GM23338 (cell line): Measurements from ENCODE around the gene KRT84. TPM values are rescaled to one million over a fixed set of nuclear protein-coding genes. Genes with fewer than 3 reads are reported as not detected.

Experiments used
- ATAC-seq: fragments of 200-7000 bp; cut with Tn5 transposase; 3 replicates; pipeline ENCODE4 v1.9.1; 2020
- DNase-seq: peaks from one replicate; pipeline ENCODE4 v3.0.0-alpha.2; 2015; ENCODE audit warnings: low spot score
- H2AFZ ChIP-seq: fragments of 200-600 bp; sonication (generic); 2 replicates; pipeline ENCODE4 v1.8.0; 2016; ENCODE audit warnings: antibody characterized with exemption, mild to moderate bottlenecking, moderate library complexity
- H3F3A ChIP-seq: fragments of 200-600 bp; sonication (generic); replicated peaks from 2 replicates; pipeline ENCODE4 v1.8.0; 2017; ENCODE audit warnings: antibody characterized with exemption, mixed run types, low read depth
- H3K27ac ChIP-seq: fragments of 200-600 bp; sonication (generic); 2 replicates; pipeline ENCODE4 v1.6.1; 2016; ENCODE audit warnings: low read depth
- H3K27me3 ChIP-seq: fragments of 200-600 bp; sonication (generic); 2 replicates; pipeline ENCODE4 v1.8.0; 2016; ENCODE audit warnings: mild to moderate bottlenecking, mixed run types, moderate library complexity; ENCODE audit not compliant: insufficient read depth
- H3K36me3 ChIP-seq: fragments of 200-600 bp; sonication (generic); 2 replicates; pipeline ENCODE4 v1.8.0; 2016; ENCODE audit warnings: mild to moderate bottlenecking; ENCODE audit not compliant: insufficient read depth
- H3K4me1 ChIP-seq: fragments of 200-600 bp; sonication (generic); 2 replicates; pipeline ENCODE4 v1.8.0; 2016; ENCODE audit warnings: mild to moderate bottlenecking, moderate library complexity; ENCODE audit not compliant: insufficient read depth
- H3K4me2 ChIP-seq: fragments of 200-600 bp; sonication (generic); 2 replicates; pipeline ENCODE4 v1.7.1; 2017; ENCODE audit warnings: mixed run types
- H3K4me3 ChIP-seq: fragments of 200-600 bp; sonication (generic); 2 replicates; pipeline ENCODE4 v1.6.1; 2016; ENCODE audit warnings: mixed run types
- H3K79me2 ChIP-seq: fragments of 200-600 bp; sonication (generic); replicated peaks from 2 replicates; pipeline ENCODE4 v1.8.0; 2017; ENCODE audit warnings: mild to moderate bottlenecking; ENCODE audit not compliant: insufficient read depth
- H3K9me2 ChIP-seq: fragments of 200-600 bp; sonication (generic); 2 replicates; pipeline ENCODE4 v1.8.0; 2017; ENCODE audit not compliant: insufficient read depth
- H4K20me1 ChIP-seq: fragments of 200-600 bp; sonication (generic); replicated peaks from 2 replicates; pipeline ENCODE4 v1.8.0; 2017; ENCODE audit warnings: mild to moderate bottlenecking; ENCODE audit not compliant: insufficient read depth
- H3K27ac Mint-ChIP-seq: 2 replicates; pipeline ENCODE4 v1.8.0; 2020; ENCODE audit warnings: inconsistent platforms, mild to moderate bottlenecking, moderate library complexity, mixed read lengths
- H3K27me3 Mint-ChIP-seq: 3 replicates; pipeline ENCODE4 v1.8.0; 2022; ENCODE audit warnings: low read depth, mild to moderate bottlenecking, moderate library complexity, mixed read lengths, inconsistent platforms; ENCODE audit not compliant: insufficient read depth, poor library complexity
- H3K36me3 Mint-ChIP-seq: 3 replicates; pipeline ENCODE4 v1.8.0; 2021; ENCODE audit warnings: low read depth, mild to moderate bottlenecking, inconsistent platforms, moderate library complexity, mixed read lengths
- H3K4me1 Mint-ChIP-seq: 3 replicates; pipeline ENCODE4 v1.8.0; 2020; ENCODE audit warnings: mild to moderate bottlenecking, inconsistent platforms, mixed read lengths
- H3K4me3 Mint-ChIP-seq: 3 replicates; pipeline ENCODE4 v1.8.0; 2021; ENCODE audit warnings: moderate library complexity, mild to moderate bottlenecking, inconsistent platforms, mixed read lengths
- H3K9me3 Mint-ChIP-seq: 3 replicates; pipeline ENCODE4 v1.8.0; 2020; ENCODE audit warnings: moderate library complexity, mild to moderate bottlenecking, inconsistent platforms, mixed read lengths
- CREB1 ChIP-seq: fragments of 250-450 bp; sonication (Bioruptor Pico); IDR thresholded peaks from 2 replicates; pipeline ENCODE4 v1.5.0; 2020; ENCODE audit warnings: low read depth, mild to moderate bottlenecking, moderate library complexity
- CTCF ChIP-seq, 2 experiments: fragments of 200-600 bp in 1 of 2; sonication (generic) in 1 of 2; conservative IDR thresholded peaks; 2 replicates each; pipeline versions ENCODE4 v1.5.1 to v1.6.1; 2016 to 2017; ENCODE audit warnings: antibody characterized with exemption in 2 of 2, low read depth in 2 of 2, mild to moderate bottlenecking in 2 of 2, moderate library complexity in 1 of 2
- EZH2 ChIP-seq: fragments of 200-600 bp; sonication (generic); IDR thresholded peaks from one replicate; pipeline ENCODE4 v1.8.0; 2017; ENCODE audit warnings: antibody characterized with exemption, mild to moderate bottlenecking, low read depth; ENCODE audit not compliant: unreplicated experiment
- EZH2phosphoT487 ChIP-seq: fragments of 200-600 bp; sonication (generic); IDR thresholded peaks from one replicate; pipeline ENCODE4 v1.8.1; 2018; ENCODE audit warnings: antibody characterized with exemption; ENCODE audit not compliant: unreplicated experiment
- JUNB ChIP-seq: IDR thresholded peaks from one replicate; pipeline ENCODE4 v1.6.1; 2016; ENCODE audit warnings: antibody characterized with exemption; ENCODE audit not compliant: unreplicated experiment
- NANOG ChIP-seq: IDR thresholded peaks from 2 replicates; pipeline ENCODE4 v1.6.1; 2016; ENCODE audit warnings: antibody characterized with exemption, borderline replicate concordance
- POLR2AphosphoS5 ChIP-seq: IDR thresholded peaks from 2 replicates; pipeline ENCODE4 v1.6.1; 2016; ENCODE audit warnings: antibody characterized with exemption, low read depth
- REST ChIP-seq: IDR thresholded peaks from one replicate; pipeline ENCODE4 v1.6.1; 2018; ENCODE audit warnings: antibody characterized with exemption; ENCODE audit not compliant: unreplicated experiment
- STAT1 ChIP-seq: IDR thresholded peaks from one replicate; pipeline ENCODE4 v1.6.1; 2016; ENCODE audit warnings: antibody characterized with exemption; ENCODE audit not compliant: unreplicated experiment
- ZNF331 ChIP-seq: fragments of 250-450 bp; sonication (Bioruptor Pico); IDR thresholded peaks from 2 replicates; pipeline ENCODE4 v1.5.0; 2020; ENCODE audit warnings: low read depth, mild to moderate bottlenecking, moderate library complexity
- polyA plus RNA-seq: library from polyadenylated mRNA; unstranded; fragments of >200 nt; fragmentation: Nextera tagmentation; extraction: Ambion mirVana; gene quantifications from 2 replicates; pipeline ENCODE4 v1.2.1, GENCODE V29; 2016
- total RNA-seq: library from RNA; depleted of rRNA; stranded (reverse); fragments of >200 nt; shearing (Covaris generic); gene quantifications from 2 replicates; pipeline ENCODE4 v1.2.3, GENCODE V29; 2014
- TF ChIP-seq, protein P1 (sequence below): IDR thresholded peaks from 2 replicates; pipeline ENCODE4 v1.6.1; 2016; ENCODE audit warnings: antibody characterized with exemption
- TF ChIP-seq, protein P2 (sequence below): fragments of 250-450 bp; sonication (Bioruptor Pico); IDR thresholded peaks from 2 replicates; pipeline ENCODE4 v1.5.0; 2020; ENCODE audit warnings: mild to moderate bottlenecking, moderate library complexity

Gene KRT84
- total and polyA plus RNA-seq, 2 experiments from 2014 or later: not detected

- Mint-ChIP-seq H3K4me3 (no peak overlapping the region), H3K36me3 (peaks cover 7% of the 10 kb centered on the region), H3K27ac (no peak overlapping the region), H3K4me1 (peaks cover 4% of the 10 kb centered on the region; the same call in 1 of the 3 replicates), H3K9me3 (peaks cover 25% of the 10 kb centered on the region), H3K27me3 (peaks cover 4% of the 10 kb centered on the region)
- Histone ChIP-seq H3K79me2 (no peaks in the 10 kb centered on the region), H3K4me1 (no peaks in the 10 kb centered on the region), H3K27me3 (no peaks in the 10 kb centered on the region), H4K20me1 (no peaks in the 10 kb centered on the region), H3K27ac (no peak overlapping the region), H3K4me2 (no peak overlapping the region), H3K9me2 (no peaks in the 10 kb centered on the region), H3F3A (no peaks in the 10 kb centered on the region), H2AFZ (no peak overlapping the region), H3K4me3 (no peak overlapping the region), H3K36me3 (no peaks in the 10 kb centered on the region)
- ATAC-seq (no peak), DNase-seq (no peak)
- TF ChIP-seq JUNB: no peak
- TF ChIP-seq, protein P1, sequence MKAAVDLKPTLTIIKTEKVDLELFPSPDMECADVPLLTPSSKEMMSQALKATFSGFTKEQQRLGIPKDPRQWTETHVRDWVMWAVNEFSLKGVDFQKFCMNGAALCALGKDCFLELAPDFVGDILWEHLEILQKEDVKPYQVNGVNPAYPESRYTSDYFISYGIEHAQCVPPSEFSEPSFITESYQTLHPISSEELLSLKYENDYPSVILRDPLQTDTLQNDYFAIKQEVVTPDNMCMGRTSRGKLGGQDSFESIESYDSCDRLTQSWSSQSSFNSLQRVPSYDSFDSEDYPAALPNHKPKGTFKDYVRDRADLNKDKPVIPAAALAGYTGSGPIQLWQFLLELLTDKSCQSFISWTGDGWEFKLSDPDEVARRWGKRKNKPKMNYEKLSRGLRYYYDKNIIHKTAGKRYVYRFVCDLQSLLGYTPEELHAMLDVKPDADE: no peak
- TF ChIP-seq CTCF (conservative IDR thresholded peaks at IDR 0.05; ENCODE audit: low read depth in 2 of 2): no peak
- TF ChIP-seq REST: no peak
- TF ChIP-seq EZH2phosphoT487: no peak
- no peak for TF ChIP-seq ZNF331 (CRISPR knock-in tag)
- no peak for TF ChIP-seq POLR2AphosphoS5
- no peak for TF ChIP-seq EZH2
- TF ChIP-seq CREB1 (CRISPR knock-in tag): no peak
- no peak for TF ChIP-seq STAT1
- TF ChIP-seq NANOG: no peak
- TF ChIP-seq, protein P2, sequence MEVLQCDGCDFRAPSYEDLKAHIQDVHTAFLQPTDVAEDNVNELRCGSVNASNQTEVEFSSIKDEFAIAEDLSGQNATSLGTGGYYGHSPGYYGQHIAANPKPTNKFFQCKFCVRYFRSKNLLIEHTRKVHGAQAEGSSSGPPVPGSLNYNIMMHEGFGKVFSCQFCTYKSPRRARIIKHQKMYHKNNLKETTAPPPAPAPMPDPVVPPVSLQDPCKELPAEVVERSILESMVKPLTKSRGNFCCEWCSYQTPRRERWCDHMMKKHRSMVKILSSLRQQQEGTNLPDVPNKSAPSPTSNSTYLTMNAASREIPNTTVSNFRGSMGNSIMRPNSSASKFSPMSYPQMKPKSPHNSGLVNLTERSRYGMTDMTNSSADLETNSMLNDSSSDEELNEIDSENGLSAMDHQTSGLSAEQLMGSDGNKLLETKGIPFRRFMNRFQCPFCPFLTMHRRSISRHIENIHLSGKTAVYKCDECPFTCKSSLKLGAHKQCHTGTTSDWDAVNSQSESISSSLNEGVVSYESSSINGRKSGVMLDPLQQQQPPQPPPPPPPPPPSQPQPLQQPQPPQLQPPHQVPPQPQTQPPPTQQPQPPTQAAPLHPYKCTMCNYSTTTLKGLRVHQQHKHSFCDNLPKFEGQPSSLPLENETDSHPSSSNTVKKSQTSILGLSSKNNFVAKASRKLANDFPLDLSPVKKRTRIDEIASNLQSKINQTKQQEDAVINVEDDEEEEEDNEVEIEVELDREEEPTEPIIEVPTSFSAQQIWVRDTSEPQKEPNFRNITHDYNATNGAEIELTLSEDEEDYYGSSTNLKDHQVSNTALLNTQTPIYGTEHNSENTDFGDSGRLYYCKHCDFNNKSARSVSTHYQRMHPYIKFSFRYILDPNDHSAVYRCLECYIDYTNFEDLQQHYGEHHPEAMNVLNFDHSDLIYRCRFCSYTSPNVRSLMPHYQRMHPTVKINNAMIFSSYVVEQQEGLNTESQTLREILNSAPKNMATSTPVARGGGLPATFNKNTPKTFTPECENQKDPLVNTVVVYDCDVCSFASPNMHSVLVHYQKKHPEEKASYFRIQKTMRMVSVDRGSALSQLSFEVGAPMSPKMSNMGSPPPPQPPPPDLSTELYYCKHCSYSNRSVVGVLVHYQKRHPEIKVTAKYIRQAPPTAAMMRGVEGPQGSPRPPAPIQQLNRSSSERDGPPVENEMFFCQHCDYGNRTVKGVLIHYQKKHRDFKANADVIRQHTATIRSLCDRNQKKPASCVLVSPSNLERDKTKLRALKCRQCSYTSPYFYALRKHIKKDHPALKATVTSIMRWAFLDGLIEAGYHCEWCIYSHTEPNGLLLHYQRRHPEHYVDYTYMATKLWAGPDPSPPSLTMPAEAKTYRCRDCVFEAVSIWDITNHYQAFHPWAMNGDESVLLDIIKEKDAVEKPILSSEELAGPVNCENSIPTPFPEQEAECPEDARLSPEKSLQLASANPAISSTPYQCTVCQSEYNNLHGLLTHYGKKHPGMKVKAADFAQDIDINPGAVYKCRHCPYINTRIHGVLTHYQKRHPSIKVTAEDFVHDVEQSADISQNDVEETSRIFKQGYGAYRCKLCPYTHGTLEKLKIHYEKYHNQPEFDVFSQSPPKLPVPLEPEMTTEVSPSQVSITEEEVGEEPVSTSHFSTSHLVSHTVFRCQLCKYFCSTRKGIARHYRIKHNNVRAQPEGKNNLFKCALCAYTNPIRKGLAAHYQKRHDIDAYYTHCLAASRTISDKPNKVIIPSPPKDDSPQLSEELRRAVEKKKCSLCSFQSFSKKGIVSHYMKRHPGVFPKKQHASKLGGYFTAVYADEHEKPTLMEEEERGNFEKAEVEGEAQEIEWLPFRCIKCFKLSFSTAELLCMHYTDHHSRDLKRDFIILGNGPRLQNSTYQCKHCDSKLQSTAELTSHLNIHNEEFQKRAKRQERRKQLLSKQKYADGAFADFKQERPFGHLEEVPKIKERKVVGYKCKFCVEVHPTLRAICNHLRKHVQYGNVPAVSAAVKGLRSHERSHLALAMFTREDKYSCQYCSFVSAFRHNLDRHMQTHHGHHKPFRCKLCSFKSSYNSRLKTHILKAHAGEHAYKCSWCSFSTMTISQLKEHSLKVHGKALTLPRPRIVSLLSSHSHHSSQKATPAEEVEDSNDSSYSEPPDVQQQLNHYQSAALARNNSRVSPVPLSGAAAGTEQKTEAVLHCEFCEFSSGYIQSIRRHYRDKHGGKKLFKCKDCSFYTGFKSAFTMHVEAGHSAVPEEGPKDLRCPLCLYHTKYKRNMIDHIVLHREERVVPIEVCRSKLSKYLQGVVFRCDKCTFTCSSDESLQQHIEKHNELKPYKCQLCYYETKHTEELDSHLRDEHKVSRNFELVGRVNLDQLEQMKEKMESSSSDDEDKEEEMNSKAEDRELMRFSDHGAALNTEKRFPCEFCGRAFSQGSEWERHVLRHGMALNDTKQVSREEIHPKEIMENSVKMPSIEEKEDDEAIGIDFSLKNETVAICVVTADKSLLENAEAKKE: no peak
Observed at GRCh38 chr12:52411815-52412214, 26.4 kb upstream of the KRT84 start.
